Measurements from ENCODE around the gene TBC1D16.

GRCh38 chr17:79980246-79981043, 55.2 kb downstream of the TBC1D16 start:
- TF ChIP-seq EZH2 (IDR thresholded peaks at IDR 0.05) (no peak), POLR2AphosphoS5 (IDR thresholded peaks at IDR 0.05; ENCODE audit: borderline replicate concordance, low read depth, low read length) (no peak)

All from SK-N-MC (cell line).